Lower lobe of right lung (tissue), 2 donors: ENCODE data around the gene MMP11. TPM values are rescaled to one million over a fixed set of nuclear protein-coding genes. Genes with fewer than 3 reads are reported as not detected.
"Not testable (repeated sequence)": the region's sequence is repeated elsewhere in the genome, so short reads cannot be mapped to it uniquely, and the experiment has no call there.

Experiments used
- ATAC-seq, 2 donors: fragments of 200-7000 bp; cut with Tn5 transposase; one replicate each; pipeline ENCODE4 v1.9.1; 2020 to 2022; ENCODE audit warnings: mild to moderate bottlenecking in 2 of 2, moderate library complexity in 2 of 2
- DNase-seq: peaks from one replicate; pipeline ENCODE4 v3.0.0-alpha.2; 2020
- H3K27ac ChIP-seq: fragments of 200-600 bp; one replicate; pipeline ENCODE4 v1.8.0; 2022
- H3K27me3 ChIP-seq: fragments of 200-600 bp; one replicate; pipeline ENCODE4 v1.8.0; 2022; ENCODE audit warnings: low read depth
- H3K36me3 ChIP-seq: fragments of 200-600 bp; one replicate; pipeline ENCODE4 v1.8.0; 2022; ENCODE audit warnings: mild to moderate bottlenecking
- H3K4me1 ChIP-seq: fragments of 200-600 bp; one replicate; pipeline ENCODE4 v1.8.0; 2022
- H3K4me3 ChIP-seq: fragments of 200-600 bp; one replicate; pipeline ENCODE4 v1.8.0; 2022; ENCODE audit warnings: mild to moderate bottlenecking
- H3K9me3 ChIP-seq: fragments of 200-600 bp; one replicate; pipeline ENCODE4 v1.8.0; 2022
- CTCF ChIP-seq: fragments of 200-600 bp; IDR thresholded peaks from one replicate; pipeline ENCODE4 v1.8.0; 2022; ENCODE audit warnings: antibody characterized with exemption, mild to moderate bottlenecking
- intact Hi-C: fragments of 100-400 bp; cut with DNase I; formaldehyde crosslinking; loops from one replicate; pipeline ENCODE4 v1.11.0; 2022
- long read RNA-seq: library from polyadenylated mRNA; unstranded; transcript quantifications from one replicate; pipeline ENCODE4 v2.0.0, GENCODE V29; 2021
- total RNA-seq: library from RNA; stranded (reverse); fragmentation: NEBNext Ultra II Directional; extraction: Animal tissue kit (Norgen Biotek cat#: 25700); gene quantifications from one replicate; pipeline ENCODE4 v1.2.1, GENCODE V29; 2021
- donor health status: DM: no; HTN: yes; CAD: no; lungs with severe emphysema.

The MMP11 gene
- 1.9 TPM for total RNA-seq
- long read RNA-seq, result 0 reads

DNA sequence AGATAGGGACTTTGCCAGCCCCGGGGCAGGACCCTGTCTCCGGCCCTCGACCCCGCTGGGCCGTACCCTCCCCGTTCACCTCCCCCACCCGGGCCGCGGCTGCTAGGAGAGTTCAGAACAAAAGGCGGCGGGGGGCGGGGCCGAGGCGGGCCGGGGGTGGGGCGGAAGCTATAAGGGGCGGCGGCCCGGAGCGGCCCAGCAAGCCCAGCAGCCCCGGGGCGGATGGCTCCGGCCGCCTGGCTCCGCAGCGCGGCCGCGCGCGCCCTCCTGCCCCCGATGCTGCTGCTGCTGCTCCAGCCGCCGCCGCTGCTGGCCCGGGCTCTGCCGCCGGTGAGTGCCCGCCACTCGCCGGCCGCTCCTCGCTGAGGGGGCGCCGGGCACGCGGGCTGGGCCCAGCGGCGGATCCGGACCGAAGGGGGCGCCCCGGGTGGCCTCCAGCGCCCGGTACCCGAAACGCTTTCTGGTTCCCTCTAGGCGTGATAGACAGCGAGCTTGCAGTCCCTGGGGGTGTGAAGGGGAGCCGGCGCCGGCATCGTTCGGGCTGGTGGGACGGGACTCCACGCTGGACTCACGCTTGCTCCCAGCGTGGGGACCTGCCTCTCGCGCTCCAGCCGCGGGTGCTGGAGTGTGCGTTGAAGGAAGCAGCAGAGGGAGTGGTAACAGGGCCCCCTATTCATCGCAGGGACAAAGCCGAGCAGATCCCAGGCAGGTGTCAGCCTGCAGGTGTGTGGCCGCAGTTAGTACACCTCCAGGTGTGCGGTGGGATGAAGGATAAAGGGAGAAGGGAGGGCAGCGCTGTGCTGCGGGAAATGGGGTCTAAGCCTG lies at the start of gene MMP11:
Gene MMP11, plus strand, starts transcription at position 201 of the 825 bp plus-strand sequence. Its CDS starts 22 bp downstream, at position 223.
- peaks cover 49% of the 10 kb centered on the region for H3K4me1 ChIP-seq
- peak within 1 kb of the TSS; percentile 55 for H3K4me3 ChIP-seq
- ATAC-seq (peak; percentile 53 to 59), DNase-seq (peak; percentile 64)
- peak; percentile 13 for TF ChIP-seq CTCF
- intact Hi-C loops, result no loop called here
- H3K36me3 ChIP-seq, result no peaks in the 10 kb centered on the region
- no peaks in the 10 kb centered on the region for H3K9me3 ChIP-seq
- no peaks in the 10 kb centered on the region for H3K27me3 ChIP-seq
- no peak within 1 kb of the TSS for H3K27ac ChIP-seq

DNA sequence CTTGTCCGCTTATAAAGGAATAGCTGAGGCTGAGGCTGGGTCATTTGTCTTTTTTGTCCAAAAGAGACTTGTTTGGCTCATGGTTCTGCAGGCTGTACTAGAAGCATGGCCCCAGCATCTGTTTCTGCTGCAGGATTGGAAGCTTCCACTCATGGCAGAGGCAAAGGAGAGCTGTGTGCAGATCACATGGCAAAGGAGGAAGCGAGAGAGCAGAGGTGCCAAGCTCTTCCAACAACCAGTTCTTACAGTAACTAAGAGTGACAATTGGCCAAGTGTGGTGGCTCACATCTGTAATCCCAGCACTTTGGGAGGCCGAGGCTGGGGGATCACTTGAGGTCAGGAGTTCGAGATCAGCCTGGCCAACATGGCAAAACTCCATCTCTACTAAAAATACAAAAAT lies 44.5 kb upstream of the MMP11 start:
- ATAC-seq, result not testable (repeated sequence)

DNA sequence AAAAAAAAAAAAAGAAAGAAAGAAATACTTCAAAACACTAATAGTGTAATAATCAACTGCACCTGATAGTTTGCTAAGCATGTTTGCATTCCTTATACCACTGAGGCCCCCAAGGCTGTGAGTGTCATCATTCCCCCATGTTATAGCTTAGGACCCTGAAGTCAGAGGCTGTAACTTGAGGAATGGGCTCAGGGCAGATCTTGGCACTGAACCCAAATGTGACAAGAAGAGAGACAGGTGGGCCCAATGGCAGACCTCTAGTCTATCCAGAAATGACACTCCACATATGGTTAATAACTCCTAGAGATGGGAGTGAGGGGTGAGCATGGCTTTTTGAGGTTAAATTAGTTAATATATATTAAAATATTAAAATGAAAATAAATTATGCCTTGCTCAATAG lies 35.0 kb upstream of the MMP11 start:
- intact Hi-C loops, result no loop called here
- DNase-seq (no peak), ATAC-seq (no peak)
- H3K27me3 ChIP-seq, result no peaks in the 10 kb centered on the region
- H3K27ac ChIP-seq, result no peak overlapping the region
- peaks cover 8% of the 10 kb centered on the region for H3K36me3 ChIP-seq
- H3K4me3 ChIP-seq, result no peak overlapping the region
- no peaks in the 10 kb centered on the region for H3K4me1 ChIP-seq
- TF ChIP-seq CTCF, result no peak
- H3K9me3 ChIP-seq, result no peaks in the 10 kb centered on the region

More for the DNA sequence above, 44.5 kb upstream of the MMP11 start:
- intact Hi-C loops, H3K4me3 ChIP-seq, H3K27me3 ChIP-seq, H3K9me3 ChIP-seq, DNase-seq, H3K27ac ChIP-seq, H3K36me3 ChIP-seq, H3K4me1 ChIP-seq: not testable (repeated sequence)

GRCh38 chr22:23742505-23743264 lies 30.0 kb upstream of the MMP11 start:
- peaks cover 32% of the 10 kb centered on the region for H3K36me3 ChIP-seq
- no peak overlapping the region for H3K27ac ChIP-seq
- no peak overlapping the region for H3K4me3 ChIP-seq
- no peaks in the 10 kb centered on the region for H3K4me1 ChIP-seq
- DNase-seq, result no peak
- no peaks in the 10 kb centered on the region for H3K9me3 ChIP-seq
- intact Hi-C loops, result no loop called here
- peak in 1 of 2 donors; percentile 30 for ATAC-seq
- no peaks in the 10 kb centered on the region for H3K27me3 ChIP-seq
- no peak for TF ChIP-seq CTCF

DNA sequence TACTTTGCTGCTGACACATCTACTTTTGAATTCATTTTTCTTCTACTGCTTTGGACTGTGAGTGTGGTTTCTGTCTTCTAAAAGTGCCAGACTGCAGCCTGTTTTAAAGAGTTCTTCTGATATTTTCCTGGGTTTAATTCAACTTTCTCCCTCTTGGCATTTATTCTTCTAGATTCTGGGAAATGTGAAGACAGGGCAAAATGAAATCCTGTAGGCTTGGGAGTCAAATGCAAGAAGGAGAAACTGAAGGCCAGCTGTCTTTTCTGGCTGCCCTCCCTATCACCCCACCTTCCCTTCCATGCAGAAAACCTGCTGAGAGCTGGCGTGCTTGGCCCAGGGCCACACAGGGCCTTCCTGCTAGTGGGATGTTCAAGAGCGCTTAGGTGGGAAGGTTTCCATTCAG lies 29.3 kb upstream of the MMP11 start:
- intact Hi-C loops, result no loop called here
- H3K27ac ChIP-seq, result no peak overlapping the region

More for the DNA sequence above, 29.3 kb upstream of the MMP11 start:
- no peaks in the 10 kb centered on the region for H3K27me3 ChIP-seq
- ATAC-seq, result no peak
- no peak overlapping the region for H3K4me3 ChIP-seq
- TF ChIP-seq CTCF, result no peak
- DNase-seq, result no peak
- no peaks in the 10 kb centered on the region for H3K9me3 ChIP-seq
- H3K4me1 ChIP-seq, result no peaks in the 10 kb centered on the region
- H3K36me3 ChIP-seq, result peaks cover 32% of the 10 kb centered on the region
